OCI-LY1 (cell line): ENCODE results near the gene ESPNL.

Experiments
- H2AFZ ChIP-seq: fragments of 200-600 bp; sonication (generic), shearing (Covaris generic); 2 replicates; pipeline ENCODE4 v1.6.0; 2014; ENCODE audit warnings: antibody characterized with exemption, mild to moderate bottlenecking, low read length
- H3F3A ChIP-seq: fragments of 200-600 bp; sonication (generic), shearing (Covaris generic); 2 replicates; pipeline ENCODE4 v1.6.0; 2014; ENCODE audit warnings: mild to moderate bottlenecking, antibody characterized with exemption, low read length, moderate library complexity; ENCODE audit not compliant: insufficient read depth
- H3K27ac ChIP-seq: fragments of 200-600 bp; sonication (generic); 2 replicates; pipeline ENCODE4 v1.5.1; 2014; ENCODE audit warnings: low read length, mixed run types, mild to moderate bottlenecking, low read depth; ENCODE audit not compliant: poor library complexity, severe bottlenecking
- H3K27me3 ChIP-seq: fragments of 200-600 bp; sonication (generic); 2 replicates; pipeline ENCODE4 v1.6.0; 2014; ENCODE audit warnings: antibody characterized with exemption, mild to moderate bottlenecking, low read length, moderate library complexity; ENCODE audit not compliant: insufficient read depth
- H3K36me3 ChIP-seq: fragments of 200-600 bp; sonication (generic); 2 replicates; pipeline ENCODE4 v1.6.1; 2014; ENCODE audit warnings: mild to moderate bottlenecking, antibody characterized with exemption, low read length, moderate library complexity, mixed read lengths; ENCODE audit not compliant: insufficient read depth
- H3K4me1 ChIP-seq: fragments of 200-600 bp; sonication (generic); 2 replicates; pipeline ENCODE4 v1.5.1; 2014; ENCODE audit warnings: mild to moderate bottlenecking, low read length, moderate library complexity; ENCODE audit not compliant: insufficient read depth, severe bottlenecking
- H3K4me2 ChIP-seq: fragments of 200-600 bp; sonication (generic), shearing (Covaris generic); 2 replicates; pipeline ENCODE4 v1.6.1; 2014; ENCODE audit warnings: low read length
- H3K4me3 ChIP-seq: fragments of 200-600 bp; sonication (generic); 2 replicates; pipeline ENCODE4 v1.5.1; 2014; ENCODE audit warnings: low read length, low read depth, mild to moderate bottlenecking, mixed read lengths; ENCODE audit not compliant: poor library complexity, severe bottlenecking
- H3K79me2 ChIP-seq: fragments of 200-600 bp; shearing (Covaris generic); 2 replicates; pipeline ENCODE4 v1.6.1; 2016; ENCODE audit warnings: mixed run types, low read length, mixed read lengths; ENCODE audit not compliant: insufficient read depth
- H3K9ac ChIP-seq: fragments of 200-600 bp; sonication (generic), shearing (Covaris generic); 2 replicates; pipeline ENCODE4 v1.6.1; 2014; ENCODE audit warnings: mild to moderate bottlenecking, low read length, mixed read lengths
- H3K9me2 ChIP-seq: fragments of 200-600 bp; sonication (generic), shearing (Covaris generic); 2 replicates; pipeline ENCODE4 v1.6.1; 2014; ENCODE audit warnings: low read depth, mild to moderate bottlenecking, low read length, mixed read lengths
- H3K9me3 ChIP-seq: fragments of 200-600 bp; shearing (Covaris generic); 2 replicates; pipeline ENCODE4 v1.6.1; 2014; ENCODE audit warnings: low read length, mixed read lengths
- H4K20me1 ChIP-seq: fragments of 200-600 bp; sonication (generic), shearing (Covaris generic); 2 replicates; pipeline ENCODE4 v1.6.0; 2016; ENCODE audit warnings: mild to moderate bottlenecking, low read length; ENCODE audit not compliant: insufficient read depth
- EZH2 ChIP-seq: fragments of 200-600 bp; sonication (generic), shearing (Covaris generic); IDR thresholded peaks from 2 replicates; pipeline ENCODE4 v1.8.0; 2017; ENCODE audit warnings: borderline replicate concordance, mixed run types, mild to moderate bottlenecking, antibody characterized with exemption, low read length, moderate library complexity, mixed read lengths
- TF ChIP-seq, protein P1 (sequence below): fragments of 200-600 bp; sonication (generic), shearing (Covaris generic); IDR thresholded peaks from 2 replicates; pipeline ENCODE4 v1.5.1; 2017; ENCODE audit warnings: mild to moderate bottlenecking, antibody characterized with exemption, low read length, moderate library complexity, mixed read lengths

The ESPNL gene, protein sequence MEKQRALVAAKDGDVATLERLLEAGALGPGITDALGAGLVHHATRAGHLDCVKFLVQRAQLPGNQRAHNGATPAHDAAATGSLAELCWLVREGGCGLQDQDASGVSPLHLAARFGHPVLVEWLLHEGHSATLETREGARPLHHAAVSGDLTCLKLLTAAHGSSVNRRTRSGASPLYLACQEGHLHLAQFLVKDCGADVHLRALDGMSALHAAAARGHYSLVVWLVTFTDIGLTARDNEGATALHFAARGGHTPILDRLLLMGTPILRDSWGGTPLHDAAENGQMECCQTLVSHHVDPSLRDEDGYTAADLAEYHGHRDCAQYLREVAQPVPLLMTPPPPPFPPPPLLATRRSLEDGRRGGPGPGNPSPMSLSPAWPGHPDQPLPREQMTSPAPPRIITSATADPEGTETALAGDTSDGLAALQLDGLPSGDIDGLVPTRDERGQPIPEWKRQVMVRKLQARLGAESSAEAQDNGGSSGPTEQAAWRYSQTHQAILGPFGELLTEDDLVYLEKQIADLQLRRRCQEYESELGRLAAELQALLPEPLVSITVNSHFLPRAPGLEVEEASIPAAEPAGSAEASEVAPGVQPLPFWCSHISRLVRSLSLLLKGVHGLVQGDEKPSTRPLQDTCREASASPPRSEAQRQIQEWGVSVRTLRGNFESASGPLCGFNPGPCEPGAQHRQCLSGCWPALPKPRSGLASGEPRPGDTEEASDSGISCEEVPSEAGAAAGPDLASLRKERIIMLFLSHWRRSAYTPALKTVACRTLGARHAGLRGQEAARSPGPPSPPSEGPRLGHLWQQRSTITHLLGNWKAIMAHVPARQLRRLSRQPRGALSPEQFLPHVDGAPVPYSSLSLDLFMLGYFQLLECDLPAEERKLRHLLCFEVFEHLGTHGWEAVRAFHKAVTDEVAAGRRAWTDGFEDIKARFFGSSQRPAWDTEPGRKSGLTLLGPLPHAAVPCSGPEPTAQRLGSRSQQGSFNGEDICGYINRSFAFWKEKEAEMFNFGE

DNA sequence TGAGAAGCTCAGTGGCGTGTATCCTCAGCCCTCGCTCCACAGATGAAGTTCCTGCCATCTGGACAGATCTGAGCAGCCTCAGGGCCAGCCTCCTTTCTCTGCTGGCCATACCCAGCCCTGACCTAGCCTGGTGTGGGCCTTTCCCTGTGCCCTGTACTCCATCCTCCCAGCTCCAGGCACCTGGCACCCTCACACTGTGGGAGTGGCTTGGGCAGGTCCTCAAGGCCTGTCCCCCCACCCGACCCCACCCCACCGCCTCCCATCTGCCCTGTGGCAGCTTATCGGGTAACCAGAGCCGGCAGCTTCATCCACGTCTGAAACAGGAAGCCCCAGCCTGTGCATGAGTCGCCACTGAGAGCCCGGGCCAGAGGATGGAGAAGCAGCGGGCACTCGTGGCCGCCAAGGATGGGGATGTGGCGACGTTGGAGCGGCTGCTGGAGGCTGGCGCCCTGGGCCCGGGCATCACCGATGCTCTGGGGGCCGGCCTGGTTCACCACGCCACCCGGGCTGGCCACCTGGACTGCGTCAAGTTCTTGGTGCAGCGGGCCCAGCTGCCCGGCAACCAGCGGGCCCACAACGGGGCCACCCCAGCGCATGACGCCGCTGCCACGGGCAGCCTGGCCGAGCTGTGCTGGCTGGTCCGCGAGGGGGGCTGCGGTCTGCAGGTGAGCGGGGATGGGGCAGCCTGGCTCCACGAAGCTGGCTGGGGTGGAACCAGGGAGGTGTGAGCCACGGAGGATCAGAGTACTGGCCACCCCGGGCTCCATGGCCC lies at the start of gene ESPNL:
Gene ESPNL, plus strand, starts transcription at position 292 of the 772 bp plus-strand sequence. Its CDS starts 80 bp downstream, at position 372.
- H3K4me3 ChIP-seq = no peak within 1 kb of the TSS
- no peak within 1 kb of the TSS for H2AFZ ChIP-seq
- H3K9me2 ChIP-seq = no peaks in the 10 kb centered on the region
- no peak within 1 kb of the TSS for H3K27ac ChIP-seq
- no peaks in the 10 kb centered on the region for H3K79me2 ChIP-seq
- TF ChIP-seq, protein P1, sequence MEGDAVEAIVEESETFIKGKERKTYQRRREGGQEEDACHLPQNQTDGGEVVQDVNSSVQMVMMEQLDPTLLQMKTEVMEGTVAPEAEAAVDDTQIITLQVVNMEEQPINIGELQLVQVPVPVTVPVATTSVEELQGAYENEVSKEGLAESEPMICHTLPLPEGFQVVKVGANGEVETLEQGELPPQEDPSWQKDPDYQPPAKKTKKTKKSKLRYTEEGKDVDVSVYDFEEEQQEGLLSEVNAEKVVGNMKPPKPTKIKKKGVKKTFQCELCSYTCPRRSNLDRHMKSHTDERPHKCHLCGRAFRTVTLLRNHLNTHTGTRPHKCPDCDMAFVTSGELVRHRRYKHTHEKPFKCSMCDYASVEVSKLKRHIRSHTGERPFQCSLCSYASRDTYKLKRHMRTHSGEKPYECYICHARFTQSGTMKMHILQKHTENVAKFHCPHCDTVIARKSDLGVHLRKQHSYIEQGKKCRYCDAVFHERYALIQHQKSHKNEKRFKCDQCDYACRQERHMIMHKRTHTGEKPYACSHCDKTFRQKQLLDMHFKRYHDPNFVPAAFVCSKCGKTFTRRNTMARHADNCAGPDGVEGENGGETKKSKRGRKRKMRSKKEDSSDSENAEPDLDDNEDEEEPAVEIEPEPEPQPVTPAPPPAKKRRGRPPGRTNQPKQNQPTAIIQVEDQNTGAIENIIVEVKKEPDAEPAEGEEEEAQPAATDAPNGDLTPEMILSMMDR = no peak
- no peak for TF ChIP-seq EZH2
- no peaks in the 10 kb centered on the region for H4K20me1 ChIP-seq
- H3K4me2 ChIP-seq = no peak within 1 kb of the TSS
- H3F3A ChIP-seq = no peaks in the 10 kb centered on the region
- H3K9ac ChIP-seq = no peak within 1 kb of the TSS
- peaks cover 10% of the 10 kb centered on the region for H3K4me1 ChIP-seq
- 0 out of 2 replicates have a peak, but pooled peaks cover 2% of the 10 kb centered on the region for H3K36me3 ChIP-seq
- H3K27me3 ChIP-seq = peaks cover 10% of the 10 kb centered on the region
- no peaks in the 10 kb centered on the region for H3K9me3 ChIP-seq

DNA sequence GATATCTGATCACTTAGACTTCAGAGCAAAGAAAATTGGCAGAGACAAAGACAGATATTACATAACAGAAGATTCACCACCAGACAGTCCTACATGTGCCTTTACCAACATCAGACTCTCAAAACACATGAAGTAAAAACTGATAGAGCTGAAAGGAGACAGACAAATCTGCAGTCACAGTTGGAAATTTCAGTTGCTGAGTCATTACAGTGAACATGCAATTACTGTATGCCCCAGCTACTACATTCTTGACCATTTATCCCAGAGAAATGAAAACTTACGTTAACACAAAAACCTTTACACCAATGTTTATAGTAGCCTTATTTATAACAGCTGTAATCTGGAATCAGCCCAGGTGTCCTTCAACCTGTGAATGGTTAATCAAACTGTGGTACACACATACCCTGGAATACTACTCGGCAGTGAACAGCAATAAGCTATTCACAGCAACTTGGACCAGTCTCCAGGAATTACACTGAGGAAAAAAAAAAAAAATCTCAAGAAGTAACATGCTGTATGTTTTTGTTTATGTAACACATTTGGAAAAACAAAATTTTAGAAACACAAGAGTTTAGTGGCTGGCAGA lies 46.9 kb upstream of the ESPNL start:
- Histone ChIP-seq H3K4me3 (no peak overlapping the region), H4K20me1 (no peaks in the 10 kb centered on the region), H2AFZ (no peak overlapping the region), H3K9me3 (peaks cover 3% of the 10 kb centered on the region; the same call in 1 of the 2 replicates), H3K36me3 (no peaks in the 10 kb centered on the region), H3K27ac (no peak overlapping the region), H3K9me2 (no peaks in the 10 kb centered on the region), H3K9ac (no peak overlapping the region), H3F3A (no peaks in the 10 kb centered on the region), H3K4me2 (no peak overlapping the region), H3K79me2 (no peaks in the 10 kb centered on the region), H3K27me3 (no peaks in the 10 kb centered on the region), H3K4me1 (no peaks in the 10 kb centered on the region)
- TF ChIP-seq, protein P1 = no peak
- no peak for TF ChIP-seq EZH2

DNA sequence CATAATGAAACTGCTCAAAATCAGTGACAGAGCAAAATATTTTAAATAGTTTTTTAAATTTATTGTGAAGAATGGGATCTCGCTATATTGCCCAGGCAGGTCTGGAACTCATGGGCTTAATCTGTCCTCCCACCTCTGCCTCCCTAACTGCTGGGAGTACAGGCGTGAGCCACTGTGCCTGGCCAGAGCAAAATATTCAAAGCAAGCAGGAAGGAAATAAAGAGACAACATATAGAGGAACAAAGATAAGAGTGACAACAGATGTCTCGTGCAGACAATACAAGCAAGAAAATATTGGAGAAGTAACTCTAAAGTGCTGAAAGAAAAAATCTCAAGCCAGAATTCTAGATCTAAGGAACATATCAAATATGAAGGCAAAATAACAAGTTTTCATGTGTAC lies 44.3 kb upstream of the ESPNL start:
- no peaks in the 10 kb centered on the region for H4K20me1 ChIP-seq
- H3K9me2 ChIP-seq = no peaks in the 10 kb centered on the region

More for the DNA sequence above, 44.3 kb upstream of the ESPNL start:
- Histone ChIP-seq H3K27ac (no peak overlapping the region), H3K4me2 (no peak overlapping the region), H3K9ac (no peak overlapping the region), H2AFZ (no peak overlapping the region), H3F3A (no peaks in the 10 kb centered on the region), H3K36me3 (no peaks in the 10 kb centered on the region; the same call in 1 of the 2 replicates), H3K4me3 (no peak overlapping the region), H3K27me3 (no peaks in the 10 kb centered on the region), H3K79me2 (no peaks in the 10 kb centered on the region), H3K4me1 (peaks cover 8% of the 10 kb centered on the region), H3K9me3 (no peaks in the 10 kb centered on the region)
- TF ChIP-seq, protein P1 = no peak
